Type B pancreatic cell (in vitro differentiated cells): ENCODE data around the gene SF3B5. TPM values are rescaled to one million over a fixed set of nuclear protein-coding genes. Genes with fewer than 3 reads are reported as not detected.

Experiments
- DNase-seq: peaks from one replicate; pipeline ENCODE4 v3.0.0; 2021; ENCODE audit warnings: mixed read lengths; ENCODE audit not compliant: unreplicated experiment; ENCODE audit errors: extremely low spot score
- H3K27ac Mint-ChIP-seq: 2 replicates; pipeline ENCODE4 v1.8.0; 2021; ENCODE audit warnings: mild to moderate bottlenecking, mixed read lengths
- H3K27me3 Mint-ChIP-seq: 2 replicates; pipeline ENCODE4 v1.8.0; 2021; ENCODE audit warnings: mixed read lengths
- H3K36me3 Mint-ChIP-seq: 2 replicates; pipeline ENCODE4 v1.8.0; 2021; ENCODE audit warnings: mixed read lengths
- H3K4me1 Mint-ChIP-seq: one replicate; pipeline ENCODE4 v1.8.0; 2021; ENCODE audit warnings: mixed read lengths; ENCODE audit not compliant: unreplicated experiment
- H3K4me3 Mint-ChIP-seq: 2 replicates; pipeline ENCODE4 v1.8.0; 2021; ENCODE audit warnings: mild to moderate bottlenecking, mixed read lengths
- H3K9me3 Mint-ChIP-seq: 2 replicates; pipeline ENCODE4 v1.8.0; 2021; ENCODE audit warnings: mixed read lengths
- CTCF ChIP-seq: fragments of 200-600 bp; sonication (generic); conservative IDR thresholded peaks from 2 replicates; pipeline ENCODE4 v1.5.0; 2021; ENCODE audit warnings: antibody characterized with exemption, mild to moderate bottlenecking
- total RNA-seq: library from RNA; stranded (reverse); gene quantifications from 2 replicates; pipeline ENCODE4 v1.2.1, GENCODE V29; 2021; ENCODE audit warnings: low replicate concordance

The SF3B5 gene
- total RNA-seq, 1 donor from 2014 or later, result 138 TPM

- peaks cover 22% of the 10 kb centered on the region for H3K27me3 Mint-ChIP-seq
- no peaks in the 10 kb centered on the region for H3K36me3 Mint-ChIP-seq
- H3K9me3 Mint-ChIP-seq, result no peaks in the 10 kb centered on the region
- peaks cover 3% of the 10 kb centered on the region for H3K4me1 Mint-ChIP-seq
- no peak for DNase-seq
- no peak overlapping the region for H3K27ac Mint-ChIP-seq
- H3K4me3 Mint-ChIP-seq, result no peak overlapping the region
- no peak for TF ChIP-seq CTCF
Measured at GRCh38 chr6:144131248-144131709, 35.9 kb upstream of the SF3B5 start.

- H3K9me3 Mint-ChIP-seq, result no peaks in the 10 kb centered on the region
- DNase-seq, result no peak
- peaks cover 29% of the 10 kb centered on the region for H3K27me3 Mint-ChIP-seq
- no peak overlapping the region for H3K27ac Mint-ChIP-seq
- no peaks in the 10 kb centered on the region for H3K36me3 Mint-ChIP-seq
- no peak overlapping the region for H3K4me3 Mint-ChIP-seq
- H3K4me1 Mint-ChIP-seq, result peaks cover 3% of the 10 kb centered on the region
- no peak for TF ChIP-seq CTCF
Measured at GRCh38 chr6:144129469-144129868, 34.1 kb upstream of the SF3B5 start.

GRCh38 chr6:144127097-144127496 is 31.7 kb upstream of the SF3B5 start:
- peaks cover 21% of the 10 kb centered on the region for H3K27me3 Mint-ChIP-seq
- H3K36me3 Mint-ChIP-seq, result no peaks in the 10 kb centered on the region
- H3K4me3 Mint-ChIP-seq, result no peak overlapping the region
- no peak for TF ChIP-seq CTCF
- no peak for DNase-seq
- no peak overlapping the region for H3K27ac Mint-ChIP-seq
- no peaks in the 10 kb centered on the region for H3K4me1 Mint-ChIP-seq
- H3K9me3 Mint-ChIP-seq, result no peaks in the 10 kb centered on the region

- H3K27me3 Mint-ChIP-seq, result peaks cover 25% of the 10 kb centered on the region
- DNase-seq, result no peak
- TF ChIP-seq CTCF, result no peak
- H3K9me3 Mint-ChIP-seq, result no peaks in the 10 kb centered on the region
- H3K4me1 Mint-ChIP-seq, result no peaks in the 10 kb centered on the region
- no peaks in the 10 kb centered on the region for H3K36me3 Mint-ChIP-seq
- H3K27ac Mint-ChIP-seq, result no peak overlapping the region
- no peak overlapping the region for H3K4me3 Mint-ChIP-seq
Measured at GRCh38 chr6:144123836-144124235, 28.5 kb upstream of the SF3B5 start.

GRCh38 chr6:144123421-144123820 is 28.0 kb upstream of the SF3B5 start:
- no peak overlapping the region for H3K4me3 Mint-ChIP-seq
- H3K27ac Mint-ChIP-seq, result no peak overlapping the region
- no peaks in the 10 kb centered on the region for H3K36me3 Mint-ChIP-seq
- TF ChIP-seq CTCF, result no peak
- no peak for DNase-seq
- H3K4me1 Mint-ChIP-seq, result no peaks in the 10 kb centered on the region
- H3K27me3 Mint-ChIP-seq, result peaks cover 22% of the 10 kb centered on the region
- H3K9me3 Mint-ChIP-seq, result no peaks in the 10 kb centered on the region

- TF ChIP-seq CTCF, result no peak
- DNase-seq, result no peak
- Mint-ChIP-seq H3K27me3 (peaks cover 20% of the 10 kb centered on the region), H3K9me3 (no peaks in the 10 kb centered on the region), H3K4me3 (no peak overlapping the region), H3K4me1 (no peaks in the 10 kb centered on the region), H3K36me3 (no peaks in the 10 kb centered on the region), H3K27ac (no peak overlapping the region)
Measured at GRCh38 chr6:144122861-144123260, 27.5 kb upstream of the SF3B5 start.
